K562 (cell line): ENCODE measurements around the gene KCNG1. TPM values are rescaled to one million over a fixed set of nuclear protein-coding genes. Genes with fewer than 3 reads are reported as not detected.
A peak's percentile ranks its signal among the peaks of the same experiment; 100 is the strongest.

Source experiments
- AFF1 ChIP-seq, 2 experiments: fragments of 450-650 bp; IDR thresholded peaks; 2 replicates each; pipeline ENCODE4 v1.6.1; 2018; ENCODE audit warnings: mild to moderate bottlenecking in 2 of 2, low read depth in 1 of 2; ENCODE audit not compliant: partially characterized antibody in 2 of 2
- ASH1L ChIP-seq: fragments of 450-650 bp; IDR thresholded peaks from 2 replicates; pipeline ENCODE4 v1.6.1; 2018; ENCODE audit warnings: borderline replicate concordance, mild to moderate bottlenecking, low read depth; ENCODE audit not compliant: partially characterized antibody
- CTBP1 ChIP-seq: fragments of 450-650 bp; IDR thresholded peaks from 2 replicates; pipeline ENCODE4 v1.6.1; 2016; ENCODE audit warnings: borderline replicate concordance
- E2F6 ChIP-seq, 2 experiments: IDR thresholded peaks; 2 replicates each; pipeline ENCODE4 v1.6.1; 2011; ENCODE audit warnings: borderline replicate concordance in 1 of 2, control low read depth in 1 of 2, low read depth in 1 of 2, low read length in 1 of 2, mild to moderate bottlenecking in 1 of 2, mixed read lengths in 1 of 2, moderate library complexity in 1 of 2; ENCODE audit not compliant: insufficient read depth in 1 of 2, insufficient read length in 1 of 2, poor library complexity in 1 of 2, severe bottlenecking in 1 of 2; ENCODE audit errors: extremely low read depth in 1 of 2
- HDAC3 ChIP-seq: fragments of 450-650 bp; IDR thresholded peaks from 2 replicates; pipeline ENCODE4 v1.6.1; 2018; ENCODE audit warnings: borderline replicate concordance, mild to moderate bottlenecking, moderate library complexity; ENCODE audit not compliant: partially characterized antibody
- KDM5B ChIP-seq: fragments of 200-600 bp; sonication (generic); IDR thresholded peaks from 2 replicates; pipeline ENCODE4 v1.6.1; 2012; ENCODE audit warnings: low read depth, mild to moderate bottlenecking, moderate library complexity, low read length, control low read depth, inconsistent platforms; ENCODE audit not compliant: insufficient replicate concordance
- MBD1 ChIP-seq: fragments of 250-450 bp; sonication (Bioruptor Pico); IDR thresholded peaks from 2 replicates; pipeline ENCODE4 v1.8.0; 2022; ENCODE audit warnings: inconsistent platforms
- MLLT1 ChIP-seq, 2 experiments: fragments of 450-650 bp; IDR thresholded peaks; 2 replicates each; pipeline ENCODE4 v1.6.1; 2016
- MYNN ChIP-seq, 2 experiments: sonication (generic); formaldehyde crosslinking in 1 of 2; IDR thresholded peaks; 2 replicates each; pipeline versions ENCODE4 v1.5.0 to v1.6.1; 2016 to 2020; ENCODE audit warnings: antibody characterized with exemption in 1 of 2, missing genetic modification reagents in 1 of 2
- NCOR1 ChIP-seq: fragments of 450-650 bp; IDR thresholded peaks from 2 replicates; pipeline ENCODE4 v1.6.1; 2016; ENCODE audit warnings: mild to moderate bottlenecking, moderate library complexity
- PHB ChIP-seq: fragments of 250-450 bp; sonication (Bioruptor Pico); IDR thresholded peaks from 2 replicates; pipeline ENCODE4 v1.5.0; 2021
- ZBTB26 ChIP-seq: fragments of 450-650 bp; formaldehyde crosslinking; IDR thresholded peaks from 2 replicates; pipeline ENCODE4 v1.4.0; 2022; ENCODE audit warnings: missing genetic modification characterization
- ZBTB43 ChIP-seq: sonication (generic); formaldehyde crosslinking; IDR thresholded peaks from 2 replicates; pipeline ENCODE4 v1.8.0; 2023; ENCODE audit warnings: mild to moderate bottlenecking, missing genetic modification reagents
- polyA plus RNA-seq, 8 experiments: library from polyadenylated mRNA; depleted of rRNA in 4 of 8; stranded (reverse) in 5 of 8; unstranded in 3 of 8; fragments of >200 nt; fragmentation: Nextera tagmentation in 2 of 8; fragmentation: Illumina TruSeq in 1 of 8; extraction: Ambion mirVana in 2 of 8; extraction: Trizol in 1 of 8; gene quantifications; 2 replicates each; pipeline versions ENCODE4 v1.2.1 to v1.2.3, GENCODE V29; 2011 to 2014; ENCODE audit warnings: inconsistent platforms in 1 of 8, missing spikeins in 1 of 8
- total RNA-seq, 7 experiments: library from RNA; depleted of rRNA in 6 of 7; stranded (reverse); fragments of >200 nt in 6 of 7; fragmentation: Illumina TruSeq in 2 of 7; extraction: Trizol in 2 of 7; gene quantifications; 2 replicates each; pipeline versions ENCODE4 v1.2.1 to v1.2.3, GENCODE V29; 2011 to 2021; ENCODE audit warnings: low replicate concordance in 1 of 7

The KCNG1 gene
- total and polyA plus RNA-seq, 9 of the 15 experiments (the other 6 are each of a cell fraction or from before 2014, with no cell fraction given): 0.06 to 1.5 (median 0.22) TPM; not detected in 2

GRCh38 chr20:51036827-51037531, 14.1 kb upstream of the KCNG1 start (continued):
- no peak for TF ChIP-seq MYNN (IDR thresholded peaks at IDR 0.05)
- TF ChIP-seq MYNN (CRISPR knock-in tag; IDR thresholded peaks at IDR 0.05): no peak
- TF ChIP-seq KDM5B: no peak
- no peak for TF ChIP-seq HDAC3
- no peak for TF ChIP-seq AFF1 (IDR thresholded peaks at IDR 0.05; ENCODE audit: low read depth in 1 of 2, partially characterized antibody in 2 of 2)
- no peak for TF ChIP-seq PHB (CRISPR knock-in tag)
- TF ChIP-seq NCOR1: no peak
- TF ChIP-seq E2F6 (IDR thresholded peaks at IDR 0.05; ENCODE audit: borderline replicate concordance in 1 of 2, extremely low read depth in 1 of 2, insufficient read depth in 1 of 2, insufficient read length in 1 of 2, low read depth in 1 of 2, low read length in 1 of 2, poor library complexity in 1 of 2, severe bottlenecking in 1 of 2): no peak
- TF ChIP-seq MLLT1 (IDR thresholded peaks at IDR 0.05): no peak
- TF ChIP-seq ZBTB26 (CRISPR knock-in tag): no peak
- TF ChIP-seq ZBTB43 (CRISPR knock-in tag): no peak
- no peak for TF ChIP-seq ASH1L
- no peak for TF ChIP-seq MBD1
- 0 out of 2 replicates have a peak, but pooled peaks have one; percentile 26 for TF ChIP-seq CTBP1
